Activated CD4-positive, alpha-beta T cell treated with anti-CD3 and anti-CD28 coated beads, Interleukin-2, amount 10 ng/mL, durations not matched to agents 7 days and 5 days (primary cell): ENCODE results near the gene LDLRAD3. TPM values are rescaled to one million over a fixed set of nuclear protein-coding genes. Genes with fewer than 3 reads are reported as not detected.

Experiments used
- CTCF ChIA-PET: fragments of 350-600 bp; sonication (Branson Sonifier 250); formaldehyde crosslinking; loops from one replicate; lab custom pipeline; 2021; ENCODE audit warnings: antibody characterized with exemption; lab: Charles Lee
- POLR2A ChIA-PET: fragments of 350-600 bp; sonication (Branson Sonifier 250); formaldehyde crosslinking; loops from one replicate; lab custom pipeline; 2021; ENCODE audit warnings: antibody characterized with exemption; lab: Charles Lee
- DNase-seq: peaks from one replicate; pipeline ENCODE4 v3.0.0-alpha.2; 2020
- H3K27ac Mint-ChIP-seq: one replicate; pipeline ENCODE4 v1.8.0; 2021; ENCODE audit warnings: mild to moderate bottlenecking, moderate library complexity, mixed read lengths
- H3K27me3 Mint-ChIP-seq: one replicate; pipeline ENCODE4 v1.8.0; 2021; ENCODE audit warnings: mixed read lengths
- H3K36me3 Mint-ChIP-seq: one replicate; pipeline ENCODE4 v1.8.0; 2021; ENCODE audit warnings: low read depth, mixed read lengths
- H3K4me1 Mint-ChIP-seq: one replicate; pipeline ENCODE4 v1.8.0; 2021; ENCODE audit warnings: mixed read lengths
- H3K4me3 Mint-ChIP-seq: one replicate; pipeline ENCODE4 v1.8.0; 2021; ENCODE audit warnings: mild to moderate bottlenecking, moderate library complexity, mixed read lengths
- H3K9me3 Mint-ChIP-seq: one replicate; pipeline ENCODE4 v1.8.0; 2021; ENCODE audit warnings: mixed read lengths
- microRNA-seq: library from miRNA; unstranded; fragments of <30 nt; microRNA quantifications from one replicate; pipeline ENCODE4 v1.2.0, GENCODE V29; 2021; ENCODE audit warnings: borderline microRNAs expressed, borderline replicate concordance
- total RNA-seq, 2 experiments: library from RNA; stranded (reverse); gene quantifications; one replicate each; pipeline ENCODE4 v1.2.3, GENCODE V29; 2021

The LDLRAD3 gene
- total RNA-seq, 2 experiments from 2014 or later, result 0.07 TPM; not detected in 1

DNA sequence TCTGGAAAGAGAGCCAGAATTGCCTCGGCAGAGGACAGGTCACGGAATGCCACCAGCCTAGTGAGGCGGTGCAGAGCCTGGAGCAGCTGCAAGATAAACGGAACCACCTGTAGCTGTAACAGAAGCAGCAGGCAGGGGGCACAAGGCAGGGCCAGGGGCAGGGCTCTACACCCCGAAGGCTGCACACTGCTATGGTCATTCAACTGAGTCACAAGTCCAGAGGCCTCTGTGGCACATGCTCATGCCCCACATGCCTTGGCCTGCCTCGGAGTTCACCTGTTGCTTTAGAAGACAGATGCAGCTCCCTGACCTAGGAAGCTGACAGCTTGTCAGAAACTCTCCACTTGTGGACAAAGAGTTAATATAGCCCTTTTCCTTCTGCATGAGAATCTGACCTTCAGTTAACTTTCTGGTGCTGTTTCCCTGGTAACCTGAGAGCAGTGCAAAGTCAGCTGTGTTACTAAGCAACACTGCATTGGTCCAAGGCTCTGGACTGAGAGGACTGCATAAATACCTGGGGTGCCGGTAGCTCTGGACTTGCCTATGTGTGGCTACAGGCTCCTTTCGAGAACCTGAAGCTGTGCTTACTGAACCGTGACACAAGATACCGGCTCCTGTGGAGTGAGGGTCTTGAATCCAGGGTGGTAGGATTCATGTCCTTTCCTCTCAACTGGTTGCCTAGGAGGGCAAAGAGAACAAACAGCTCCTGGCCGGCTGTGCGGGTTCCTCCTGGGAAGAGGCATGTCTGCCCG is 334.8 kb downstream of the LDLRAD3 start:
- Mint-ChIP-seq H3K27me3 (no peaks in the 10 kb centered on the region), H3K27ac (no peak overlapping the region), H3K4me1 (no peaks in the 10 kb centered on the region), H3K4me3 (no peak overlapping the region), H3K36me3 (peaks cover 2% of the 10 kb centered on the region), H3K9me3 (no peaks in the 10 kb centered on the region)
- CTCF ChIA-PET, result interaction anchor here (0.7 to 1.4 kb wide), 2 partner anchors 12 to 13 kb away, joined by 3 read pairs; no protein-coding TSS in a partner anchor
- POLR2A ChIA-PET, result no interaction called here
- no peak for DNase-seq

DNA sequence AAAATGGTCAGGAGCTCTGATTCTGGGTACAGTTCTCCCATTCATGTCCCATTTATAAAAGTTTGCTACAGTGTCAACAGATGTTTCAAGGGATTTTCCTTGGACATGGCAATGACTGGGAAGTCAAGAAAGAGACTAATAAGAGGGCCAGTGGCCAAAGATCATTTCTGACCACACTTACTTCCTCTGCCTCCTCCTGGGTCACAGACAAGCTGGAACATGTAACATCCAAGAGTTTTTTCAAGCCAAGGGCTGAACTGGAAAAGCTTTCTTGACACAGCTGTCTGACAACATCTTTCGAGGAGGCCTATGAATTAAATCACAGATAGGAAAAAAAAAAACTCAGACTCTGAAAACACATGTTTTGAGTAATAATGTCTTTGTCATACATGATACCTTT is 336.7 kb downstream of the LDLRAD3 start:
- ChIA-PET POLR2A (no interaction called here), CTCF (interaction anchor here (1.2 kb wide), 1 partner anchor 868 kb away, joined by 3 read pairs; no protein-coding TSS in a partner anchor)
- no peaks in the 10 kb centered on the region for H3K27me3 Mint-ChIP-seq
- H3K36me3 Mint-ChIP-seq, result peaks cover 2% of the 10 kb centered on the region
- no peak overlapping the region for H3K4me3 Mint-ChIP-seq
- peaks cover 5% of the 10 kb centered on the region for H3K4me1 Mint-ChIP-seq
- no peaks in the 10 kb centered on the region for H3K9me3 Mint-ChIP-seq
- no peak overlapping the region for H3K27ac Mint-ChIP-seq
- DNase-seq, result no peak

Small RNA genes within 50 kb of the gene (microRNA-seq; reads per million reads assigned to microRNA genes)
- not detected for gene MIR3973
